Kidney (tissue), 14 donors: ENCODE measurements around the gene VTI1A. TPM values are rescaled to one million over a fixed set of nuclear protein-coding genes. Genes with fewer than 3 reads are reported as not detected.

Source experiments
- DNase-seq, 5 donors: peaks; one replicate each; pipeline ENCODE4 v3.0.0-alpha.2; 2013 to 2020
- FAIRE-seq: peaks from 2 replicates; lab custom pipeline; 2012; peaks lifted over from hg19 to GRCh38; lab: Jason Lieb, UNC
- H3K27ac ChIP-seq, 2 donors: one replicate each; pipeline ENCODE4 v1.7.0; 2013; ENCODE audit warnings: low read depth in 2 of 2, low read length in 2 of 2, inconsistent platforms in 1 of 2
- H3K27me3 ChIP-seq: one replicate; pipeline ENCODE4 v1.7.1; 2013; ENCODE audit warnings: low read length, inconsistent platforms; ENCODE audit not compliant: control insufficient read depth, insufficient read depth
- H3K36me3 ChIP-seq, 3 donors: one replicate each; pipeline versions ENCODE4 v1.7.0 to v1.7.1; 2013; ENCODE audit warnings: low read length in 3 of 3, control low read depth in 1 of 3, inconsistent platforms in 1 of 3; ENCODE audit not compliant: insufficient read depth in 3 of 3, control insufficient read depth in 2 of 3
- H3K4me1 ChIP-seq, 3 donors: one replicate each; pipeline versions ENCODE4 v1.7.0 to v1.7.1; 2013; ENCODE audit warnings: low read length in 3 of 3, inconsistent platforms in 1 of 3, low read depth in 1 of 3; ENCODE audit not compliant: control insufficient read depth in 2 of 3, insufficient read depth in 2 of 3
- H3K4me3 ChIP-seq, 3 donors: one replicate each; pipeline versions ENCODE4 v1.7.0 to v1.8.1; 2013; ENCODE audit warnings: low read length in 3 of 3, control low read depth in 1 of 3, inconsistent platforms in 1 of 3
- H3K9ac ChIP-seq, 3 donors: one replicate each; pipeline versions ENCODE4 v1.7.0 to v1.7.1; 2013; ENCODE audit warnings: low read length in 3 of 3, control low read depth in 1 of 3, inconsistent platforms in 1 of 3
- H3K9me3 ChIP-seq, 3 donors: one replicate each; pipeline versions ENCODE4 v1.7.0 to v1.7.1; 2013; ENCODE audit warnings: low read length in 3 of 3, control low read depth in 1 of 3, inconsistent platforms in 1 of 3; ENCODE audit not compliant: control insufficient read depth in 2 of 3, insufficient read depth in 1 of 3
- intact Hi-C: fragments of 100-400 bp; cut with DNase I; formaldehyde crosslinking; loops from one replicate; pipeline ENCODE4 v1.11.1; 2022
- polyA plus RNA-seq: library from polyadenylated mRNA; stranded (reverse); fragments of 350-450 nt; fragmentation: Illumina TruSeq; extraction: RNeasy Lipid Tissue Mini Kit (QIAGEN cat#74804); gene quantifications from one replicate; pipeline ENCODE4 v1.2.3, GENCODE V29; 2014; ENCODE audit warnings: low read depth, low replicate concordance; ENCODE audit not compliant: insufficient read depth
- total RNA-seq: library from RNA; stranded (reverse); fragmentation: NEBNext Ultra II Directional; extraction: Animal tissue kit (Norgen Biotek cat#: 25700); gene quantifications from one replicate; pipeline ENCODE4 v1.2.1, GENCODE V29; 2021
- TF ChIP-seq, protein P1 (sequence below): IDR thresholded peaks from 3 replicates; pipeline ENCODE4 v1.5.1; 2012; ENCODE audit warnings: mild to moderate bottlenecking, moderate library complexity, borderline replicate concordance; ENCODE audit not compliant: insufficient read depth; ENCODE audit errors: extremely low read depth
- donor health status: control.
- donor health status: control.
- donor health status: control.
- donor health status: control.
- donor health status: control.
- donor health status: DM: yes; HTN: yes; CAD: no.
- donor health status: Normal renal cell carcinoma (clear cell type).

Gene VTI1A
- total and polyA plus RNA-seq, 2 donors from 2014 or later, result 9.2 to 41.8 TPM

DNA sequence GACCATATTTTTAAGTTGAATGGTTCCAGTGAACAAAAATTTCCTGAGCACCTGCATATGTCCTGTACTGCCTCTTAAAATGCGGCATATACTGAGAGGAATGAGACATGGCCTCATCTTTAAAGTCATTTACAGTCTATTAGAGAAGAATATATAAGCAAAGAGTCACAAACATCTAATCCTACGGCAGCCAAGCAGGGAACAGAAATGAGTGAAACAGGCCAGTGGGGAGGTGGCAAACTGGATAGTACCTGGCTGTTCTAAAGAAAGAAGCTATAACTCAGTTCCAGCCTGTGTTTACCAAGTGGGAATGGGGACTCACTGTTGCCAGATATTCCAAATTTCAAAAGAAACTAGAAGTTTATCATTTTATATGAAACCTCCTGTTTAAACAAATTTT lies 211.4 kb downstream of the VTI1A start:
- TF ChIP-seq, protein P1, sequence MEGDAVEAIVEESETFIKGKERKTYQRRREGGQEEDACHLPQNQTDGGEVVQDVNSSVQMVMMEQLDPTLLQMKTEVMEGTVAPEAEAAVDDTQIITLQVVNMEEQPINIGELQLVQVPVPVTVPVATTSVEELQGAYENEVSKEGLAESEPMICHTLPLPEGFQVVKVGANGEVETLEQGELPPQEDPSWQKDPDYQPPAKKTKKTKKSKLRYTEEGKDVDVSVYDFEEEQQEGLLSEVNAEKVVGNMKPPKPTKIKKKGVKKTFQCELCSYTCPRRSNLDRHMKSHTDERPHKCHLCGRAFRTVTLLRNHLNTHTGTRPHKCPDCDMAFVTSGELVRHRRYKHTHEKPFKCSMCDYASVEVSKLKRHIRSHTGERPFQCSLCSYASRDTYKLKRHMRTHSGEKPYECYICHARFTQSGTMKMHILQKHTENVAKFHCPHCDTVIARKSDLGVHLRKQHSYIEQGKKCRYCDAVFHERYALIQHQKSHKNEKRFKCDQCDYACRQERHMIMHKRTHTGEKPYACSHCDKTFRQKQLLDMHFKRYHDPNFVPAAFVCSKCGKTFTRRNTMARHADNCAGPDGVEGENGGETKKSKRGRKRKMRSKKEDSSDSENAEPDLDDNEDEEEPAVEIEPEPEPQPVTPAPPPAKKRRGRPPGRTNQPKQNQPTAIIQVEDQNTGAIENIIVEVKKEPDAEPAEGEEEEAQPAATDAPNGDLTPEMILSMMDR, result no peak
- FAIRE-seq, result no peak
- H3K4me3 ChIP-seq, result no peak overlapping the region

DNA sequence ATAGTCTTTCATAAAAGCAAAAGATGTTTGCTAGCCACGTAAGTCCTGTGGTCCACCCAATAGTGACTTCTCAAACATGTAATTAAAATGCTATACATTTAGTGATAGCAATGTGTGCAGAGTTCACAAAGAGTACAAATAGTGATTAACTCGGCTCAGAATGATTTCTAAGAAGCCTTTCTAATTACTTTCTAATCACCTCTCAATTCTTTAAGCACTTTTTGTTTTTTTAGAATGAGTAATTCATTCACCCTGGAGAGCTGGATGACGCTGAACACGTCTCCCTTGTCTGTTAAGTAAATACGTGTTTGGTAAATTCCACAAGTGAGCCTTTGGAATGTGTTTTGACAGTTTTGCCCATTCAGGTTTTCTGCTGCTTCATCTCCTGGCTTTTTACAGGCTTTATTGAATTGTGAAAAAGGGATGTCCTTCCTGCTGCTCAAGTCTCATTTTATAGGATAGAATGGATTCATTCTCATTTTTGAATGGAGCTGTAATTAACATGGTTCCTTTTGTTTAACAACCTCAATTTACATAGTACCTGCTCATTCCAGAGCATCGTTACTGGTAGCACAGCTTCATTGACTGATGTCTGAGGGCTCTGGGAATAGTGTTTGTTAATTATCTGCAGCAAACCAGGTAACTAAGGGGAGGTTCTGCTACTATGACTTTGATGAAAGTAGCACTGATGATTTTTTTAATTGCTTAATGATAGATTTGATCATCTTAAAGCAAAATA lies 212.1 kb downstream of the VTI1A start:
- Histone ChIP-seq H3K4me3 (no peak overlapping the region), H3K9ac (no peak overlapping the region), H3K27me3 (no peaks in the 10 kb centered on the region), H3K36me3 (no peaks in the 10 kb centered on the region), H3K4me1 (peaks cover 0 to 7% (median 0%) of the 10 kb centered on the region in 3 donors), H3K9me3 (no peaks in the 10 kb centered on the region), H3K27ac (no peak overlapping the region)
- no peak for FAIRE-seq
- TF ChIP-seq, protein P1, result no peak
- intact Hi-C loops, result no loop called here
- DNase-seq, result peak in 1 of 5 donors; percentile 2

More for the DNA sequence above, 211.4 kb downstream of the VTI1A start:
- intact Hi-C loops, result no loop called here
- H3K27me3 ChIP-seq, result no peaks in the 10 kb centered on the region
- H3K9me3 ChIP-seq, result no peaks in the 10 kb centered on the region
- no peak for DNase-seq
- no peaks in the 10 kb centered on the region for H3K36me3 ChIP-seq
- H3K4me1 ChIP-seq, result peaks cover 0 to 7% (median 0%) of the 10 kb centered on the region in 3 donors
- H3K9ac ChIP-seq, result no peak overlapping the region
- no peak overlapping the region for H3K27ac ChIP-seq

DNA sequence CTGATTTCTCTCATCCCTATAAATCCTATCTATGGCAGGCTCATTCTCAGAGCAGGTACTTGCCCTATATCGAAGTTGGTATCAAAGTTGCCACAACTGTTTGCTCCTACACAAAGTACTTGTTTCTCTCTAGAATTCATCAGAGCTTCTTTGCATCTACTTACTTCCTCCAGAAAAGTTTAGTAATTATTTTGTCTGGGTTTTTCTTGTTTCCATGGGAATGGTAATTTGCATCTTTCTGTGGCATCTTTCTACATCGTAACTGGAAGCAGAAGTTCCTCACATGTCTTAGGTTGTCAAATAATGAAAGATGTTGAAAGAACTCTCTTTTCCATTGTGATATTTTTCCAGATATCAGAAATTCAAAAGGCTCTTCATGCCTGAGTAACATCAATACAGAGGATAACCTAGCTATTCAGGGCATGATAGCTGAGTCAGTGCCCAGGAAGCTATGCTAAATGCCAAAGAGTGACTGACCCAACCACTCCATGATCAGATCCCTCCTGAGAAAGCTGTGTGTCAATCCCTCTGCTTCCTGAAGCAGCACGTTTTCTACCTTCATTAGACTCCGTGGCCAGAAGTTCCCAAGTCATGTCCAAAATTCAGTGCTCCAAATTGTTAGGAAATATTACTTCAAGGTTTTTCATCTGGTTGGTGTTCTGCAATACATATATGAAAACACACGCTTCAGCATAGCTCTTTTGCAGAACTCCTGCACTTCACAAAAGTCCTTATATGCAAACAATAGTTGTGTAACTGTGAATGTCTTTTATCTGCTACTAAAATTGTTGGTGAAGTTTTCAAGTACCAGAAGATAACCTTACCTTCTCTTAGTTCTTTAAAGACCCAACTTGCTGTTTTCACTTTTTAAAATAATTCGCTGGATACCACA lies 216.5 kb downstream of the VTI1A start:
- intact Hi-C loops, result no loop called here
- H3K4me3 ChIP-seq, result no peak overlapping the region
- TF ChIP-seq, protein P1, result no peak
- H3K27ac ChIP-seq, result no peak overlapping the region
- no peak for FAIRE-seq
- no peaks in the 10 kb centered on the region for H3K36me3 ChIP-seq
- H3K9me3 ChIP-seq, result no peaks in the 10 kb centered on the region
- no peak for DNase-seq
- H3K4me1 ChIP-seq, result no peaks in the 10 kb centered on the region
- H3K27me3 ChIP-seq, result no peaks in the 10 kb centered on the region
- H3K9ac ChIP-seq, result no peak overlapping the region
